GM23338 (cell line): ENCODE data around the gene ALMS1. TPM values are rescaled to one million over a fixed set of nuclear protein-coding genes. Genes with fewer than 3 reads are reported as not detected.

Experiments
- ATAC-seq: fragments of 200-7000 bp; cut with Tn5 transposase; 3 replicates; pipeline ENCODE4 v1.9.1; 2020
- DNase-seq: peaks from one replicate; pipeline ENCODE4 v3.0.0-alpha.2; 2015; ENCODE audit warnings: low spot score
- H2AFZ ChIP-seq: fragments of 200-600 bp; sonication (generic); 2 replicates; pipeline ENCODE4 v1.8.0; 2016; ENCODE audit warnings: antibody characterized with exemption, mild to moderate bottlenecking, moderate library complexity
- H3F3A ChIP-seq: fragments of 200-600 bp; sonication (generic); replicated peaks from 2 replicates; pipeline ENCODE4 v1.8.0; 2017; ENCODE audit warnings: antibody characterized with exemption, mixed run types, low read depth
- H3K27ac ChIP-seq: fragments of 200-600 bp; sonication (generic); 2 replicates; pipeline ENCODE4 v1.6.1; 2016; ENCODE audit warnings: low read depth
- H3K27me3 ChIP-seq: fragments of 200-600 bp; sonication (generic); 2 replicates; pipeline ENCODE4 v1.8.0; 2016; ENCODE audit warnings: mild to moderate bottlenecking, mixed run types, moderate library complexity; ENCODE audit not compliant: insufficient read depth
- H3K36me3 ChIP-seq: fragments of 200-600 bp; sonication (generic); 2 replicates; pipeline ENCODE4 v1.8.0; 2016; ENCODE audit warnings: mild to moderate bottlenecking; ENCODE audit not compliant: insufficient read depth
- H3K4me1 ChIP-seq: fragments of 200-600 bp; sonication (generic); 2 replicates; pipeline ENCODE4 v1.8.0; 2016; ENCODE audit warnings: mild to moderate bottlenecking, moderate library complexity; ENCODE audit not compliant: insufficient read depth
- H3K4me2 ChIP-seq: fragments of 200-600 bp; sonication (generic); 2 replicates; pipeline ENCODE4 v1.7.1; 2017; ENCODE audit warnings: mixed run types
- H3K4me3 ChIP-seq: fragments of 200-600 bp; sonication (generic); 2 replicates; pipeline ENCODE4 v1.6.1; 2016; ENCODE audit warnings: mixed run types
- H3K79me2 ChIP-seq: fragments of 200-600 bp; sonication (generic); replicated peaks from 2 replicates; pipeline ENCODE4 v1.8.0; 2017; ENCODE audit warnings: mild to moderate bottlenecking; ENCODE audit not compliant: insufficient read depth
- H3K9me2 ChIP-seq: fragments of 200-600 bp; sonication (generic); 2 replicates; pipeline ENCODE4 v1.8.0; 2017; ENCODE audit not compliant: insufficient read depth
- H4K20me1 ChIP-seq: fragments of 200-600 bp; sonication (generic); replicated peaks from 2 replicates; pipeline ENCODE4 v1.8.0; 2017; ENCODE audit warnings: mild to moderate bottlenecking; ENCODE audit not compliant: insufficient read depth
- H3K27ac Mint-ChIP-seq: 2 replicates; pipeline ENCODE4 v1.8.0; 2020; ENCODE audit warnings: inconsistent platforms, mild to moderate bottlenecking, moderate library complexity, mixed read lengths
- H3K27me3 Mint-ChIP-seq: 3 replicates; pipeline ENCODE4 v1.8.0; 2022; ENCODE audit warnings: low read depth, mild to moderate bottlenecking, moderate library complexity, mixed read lengths, inconsistent platforms; ENCODE audit not compliant: insufficient read depth, poor library complexity
- H3K36me3 Mint-ChIP-seq: 3 replicates; pipeline ENCODE4 v1.8.0; 2021; ENCODE audit warnings: low read depth, mild to moderate bottlenecking, inconsistent platforms, moderate library complexity, mixed read lengths
- H3K4me1 Mint-ChIP-seq: 3 replicates; pipeline ENCODE4 v1.8.0; 2020; ENCODE audit warnings: mild to moderate bottlenecking, inconsistent platforms, mixed read lengths
- H3K4me3 Mint-ChIP-seq: 3 replicates; pipeline ENCODE4 v1.8.0; 2021; ENCODE audit warnings: moderate library complexity, mild to moderate bottlenecking, inconsistent platforms, mixed read lengths
- H3K9me3 Mint-ChIP-seq: 3 replicates; pipeline ENCODE4 v1.8.0; 2020; ENCODE audit warnings: moderate library complexity, mild to moderate bottlenecking, inconsistent platforms, mixed read lengths
- CREB1 ChIP-seq: fragments of 250-450 bp; sonication (Bioruptor Pico); IDR thresholded peaks from 2 replicates; pipeline ENCODE4 v1.5.0; 2020; ENCODE audit warnings: low read depth, mild to moderate bottlenecking, moderate library complexity
- EZH2 ChIP-seq: fragments of 200-600 bp; sonication (generic); IDR thresholded peaks from one replicate; pipeline ENCODE4 v1.8.0; 2017; ENCODE audit warnings: antibody characterized with exemption, mild to moderate bottlenecking, low read depth; ENCODE audit not compliant: unreplicated experiment
- NANOG ChIP-seq: IDR thresholded peaks from 2 replicates; pipeline ENCODE4 v1.6.1; 2016; ENCODE audit warnings: antibody characterized with exemption, borderline replicate concordance
- POLR2AphosphoS5 ChIP-seq: IDR thresholded peaks from 2 replicates; pipeline ENCODE4 v1.6.1; 2016; ENCODE audit warnings: antibody characterized with exemption, low read depth
- STAT1 ChIP-seq: IDR thresholded peaks from one replicate; pipeline ENCODE4 v1.6.1; 2016; ENCODE audit warnings: antibody characterized with exemption; ENCODE audit not compliant: unreplicated experiment
- ZNF331 ChIP-seq: fragments of 250-450 bp; sonication (Bioruptor Pico); IDR thresholded peaks from 2 replicates; pipeline ENCODE4 v1.5.0; 2020; ENCODE audit warnings: low read depth, mild to moderate bottlenecking, moderate library complexity
- polyA plus RNA-seq: library from polyadenylated mRNA; unstranded; fragments of >200 nt; fragmentation: Nextera tagmentation; extraction: Ambion mirVana; gene quantifications from 2 replicates; pipeline ENCODE4 v1.2.1, GENCODE V29; 2016
- total RNA-seq: library from RNA; depleted of rRNA; stranded (reverse); fragments of >200 nt; shearing (Covaris generic); gene quantifications from 2 replicates; pipeline ENCODE4 v1.2.3, GENCODE V29; 2014
- TF ChIP-seq, protein P1 (sequence below): fragments of 250-450 bp; sonication (Bioruptor Pico); IDR thresholded peaks from 2 replicates; pipeline ENCODE4 v1.5.0; 2020; ENCODE audit warnings: mild to moderate bottlenecking, moderate library complexity
- TF ChIP-seq, protein P2 (sequence below), 2 experiments: fragments of 200-600 bp in 1 of 2; sonication (generic) in 1 of 2; conservative IDR thresholded peaks; 2 replicates each; pipeline versions ENCODE4 v1.5.1 to v1.6.1; 2016 to 2017; ENCODE audit warnings: antibody characterized with exemption in 2 of 2, low read depth in 2 of 2, mild to moderate bottlenecking in 2 of 2, moderate library complexity in 1 of 2

ALMS1 gene
- total and polyA plus RNA-seq, 2 experiments from 2014 or later, result 38.8 to 65.7 TPM

DNA sequence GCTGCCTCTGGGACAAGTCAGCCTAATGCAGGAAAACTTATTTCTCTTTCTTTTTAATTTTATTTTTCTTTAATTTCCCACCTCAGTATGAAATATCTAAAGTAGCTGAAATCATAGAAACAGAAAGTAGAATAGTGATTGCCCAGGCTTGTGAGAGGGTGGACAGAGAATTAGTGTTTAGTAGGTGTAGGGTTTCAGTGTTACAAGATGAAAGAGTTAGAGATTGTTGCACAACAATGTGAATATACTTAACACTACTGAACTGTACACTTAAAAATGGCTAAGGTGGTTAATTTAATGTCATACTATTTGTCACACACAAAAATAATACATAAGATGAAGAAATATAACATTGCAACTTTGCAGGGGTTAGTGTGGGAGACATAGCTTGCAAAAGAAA lies 175.8 kb downstream of the ALMS1 start (continued):
- TF ChIP-seq, protein P1, sequence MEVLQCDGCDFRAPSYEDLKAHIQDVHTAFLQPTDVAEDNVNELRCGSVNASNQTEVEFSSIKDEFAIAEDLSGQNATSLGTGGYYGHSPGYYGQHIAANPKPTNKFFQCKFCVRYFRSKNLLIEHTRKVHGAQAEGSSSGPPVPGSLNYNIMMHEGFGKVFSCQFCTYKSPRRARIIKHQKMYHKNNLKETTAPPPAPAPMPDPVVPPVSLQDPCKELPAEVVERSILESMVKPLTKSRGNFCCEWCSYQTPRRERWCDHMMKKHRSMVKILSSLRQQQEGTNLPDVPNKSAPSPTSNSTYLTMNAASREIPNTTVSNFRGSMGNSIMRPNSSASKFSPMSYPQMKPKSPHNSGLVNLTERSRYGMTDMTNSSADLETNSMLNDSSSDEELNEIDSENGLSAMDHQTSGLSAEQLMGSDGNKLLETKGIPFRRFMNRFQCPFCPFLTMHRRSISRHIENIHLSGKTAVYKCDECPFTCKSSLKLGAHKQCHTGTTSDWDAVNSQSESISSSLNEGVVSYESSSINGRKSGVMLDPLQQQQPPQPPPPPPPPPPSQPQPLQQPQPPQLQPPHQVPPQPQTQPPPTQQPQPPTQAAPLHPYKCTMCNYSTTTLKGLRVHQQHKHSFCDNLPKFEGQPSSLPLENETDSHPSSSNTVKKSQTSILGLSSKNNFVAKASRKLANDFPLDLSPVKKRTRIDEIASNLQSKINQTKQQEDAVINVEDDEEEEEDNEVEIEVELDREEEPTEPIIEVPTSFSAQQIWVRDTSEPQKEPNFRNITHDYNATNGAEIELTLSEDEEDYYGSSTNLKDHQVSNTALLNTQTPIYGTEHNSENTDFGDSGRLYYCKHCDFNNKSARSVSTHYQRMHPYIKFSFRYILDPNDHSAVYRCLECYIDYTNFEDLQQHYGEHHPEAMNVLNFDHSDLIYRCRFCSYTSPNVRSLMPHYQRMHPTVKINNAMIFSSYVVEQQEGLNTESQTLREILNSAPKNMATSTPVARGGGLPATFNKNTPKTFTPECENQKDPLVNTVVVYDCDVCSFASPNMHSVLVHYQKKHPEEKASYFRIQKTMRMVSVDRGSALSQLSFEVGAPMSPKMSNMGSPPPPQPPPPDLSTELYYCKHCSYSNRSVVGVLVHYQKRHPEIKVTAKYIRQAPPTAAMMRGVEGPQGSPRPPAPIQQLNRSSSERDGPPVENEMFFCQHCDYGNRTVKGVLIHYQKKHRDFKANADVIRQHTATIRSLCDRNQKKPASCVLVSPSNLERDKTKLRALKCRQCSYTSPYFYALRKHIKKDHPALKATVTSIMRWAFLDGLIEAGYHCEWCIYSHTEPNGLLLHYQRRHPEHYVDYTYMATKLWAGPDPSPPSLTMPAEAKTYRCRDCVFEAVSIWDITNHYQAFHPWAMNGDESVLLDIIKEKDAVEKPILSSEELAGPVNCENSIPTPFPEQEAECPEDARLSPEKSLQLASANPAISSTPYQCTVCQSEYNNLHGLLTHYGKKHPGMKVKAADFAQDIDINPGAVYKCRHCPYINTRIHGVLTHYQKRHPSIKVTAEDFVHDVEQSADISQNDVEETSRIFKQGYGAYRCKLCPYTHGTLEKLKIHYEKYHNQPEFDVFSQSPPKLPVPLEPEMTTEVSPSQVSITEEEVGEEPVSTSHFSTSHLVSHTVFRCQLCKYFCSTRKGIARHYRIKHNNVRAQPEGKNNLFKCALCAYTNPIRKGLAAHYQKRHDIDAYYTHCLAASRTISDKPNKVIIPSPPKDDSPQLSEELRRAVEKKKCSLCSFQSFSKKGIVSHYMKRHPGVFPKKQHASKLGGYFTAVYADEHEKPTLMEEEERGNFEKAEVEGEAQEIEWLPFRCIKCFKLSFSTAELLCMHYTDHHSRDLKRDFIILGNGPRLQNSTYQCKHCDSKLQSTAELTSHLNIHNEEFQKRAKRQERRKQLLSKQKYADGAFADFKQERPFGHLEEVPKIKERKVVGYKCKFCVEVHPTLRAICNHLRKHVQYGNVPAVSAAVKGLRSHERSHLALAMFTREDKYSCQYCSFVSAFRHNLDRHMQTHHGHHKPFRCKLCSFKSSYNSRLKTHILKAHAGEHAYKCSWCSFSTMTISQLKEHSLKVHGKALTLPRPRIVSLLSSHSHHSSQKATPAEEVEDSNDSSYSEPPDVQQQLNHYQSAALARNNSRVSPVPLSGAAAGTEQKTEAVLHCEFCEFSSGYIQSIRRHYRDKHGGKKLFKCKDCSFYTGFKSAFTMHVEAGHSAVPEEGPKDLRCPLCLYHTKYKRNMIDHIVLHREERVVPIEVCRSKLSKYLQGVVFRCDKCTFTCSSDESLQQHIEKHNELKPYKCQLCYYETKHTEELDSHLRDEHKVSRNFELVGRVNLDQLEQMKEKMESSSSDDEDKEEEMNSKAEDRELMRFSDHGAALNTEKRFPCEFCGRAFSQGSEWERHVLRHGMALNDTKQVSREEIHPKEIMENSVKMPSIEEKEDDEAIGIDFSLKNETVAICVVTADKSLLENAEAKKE (CRISPR knock-in tag), result no peak
- no peak for TF ChIP-seq CREB1

DNA sequence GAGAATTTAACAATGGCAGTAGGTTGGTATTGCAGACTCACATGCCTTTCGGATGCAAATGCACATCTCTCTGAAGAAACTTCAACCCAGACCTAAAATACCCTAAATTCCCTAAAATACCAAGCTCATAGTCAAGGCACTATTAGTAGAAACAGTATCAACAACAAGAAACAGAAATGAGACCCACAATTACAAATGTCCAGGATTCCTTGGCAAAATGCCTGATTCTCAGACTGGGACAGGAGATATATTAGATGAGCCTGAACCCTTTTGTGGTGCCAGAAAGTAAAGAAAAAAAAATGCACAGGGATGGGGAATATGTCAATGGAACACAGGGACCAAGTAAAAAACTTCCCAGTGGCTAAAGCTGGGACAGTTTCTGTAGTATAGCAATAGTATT lies 179.3 kb downstream of the ALMS1 start:
- Histone ChIP-seq H3K79me2 (no peaks in the 10 kb centered on the region), H3K4me3 (no peak overlapping the region), H3K9me2 (no peaks in the 10 kb centered on the region), H3F3A (no peaks in the 10 kb centered on the region), H4K20me1 (no peaks in the 10 kb centered on the region), H3K36me3 (no peaks in the 10 kb centered on the region), H2AFZ (no peak overlapping the region), H3K27me3 (no peaks in the 10 kb centered on the region), H3K4me2 (no peak overlapping the region), H3K27ac (no peak overlapping the region), H3K4me1 (peaks cover 4% of the 10 kb centered on the region; the same call in 1 of the 2 replicates)
- no peak overlapping the region for H3K4me3 Mint-ChIP-seq
- no peak; the same call in 1 of the 3 replicates for ATAC-seq
- peaks cover 3% of the 10 kb centered on the region; the same call in 1 of the 3 replicates for H3K36me3 Mint-ChIP-seq
- H3K27me3 Mint-ChIP-seq, result no peaks in the 10 kb centered on the region
- peak; percentile 5 for DNase-seq
- peaks cover 14% of the 10 kb centered on the region for H3K4me1 Mint-ChIP-seq
- H3K27ac Mint-ChIP-seq, result peak overlapping the region; percentile 79
- no peaks in the 10 kb centered on the region for H3K9me3 Mint-ChIP-seq
- TF ChIP-seq, protein P2, sequence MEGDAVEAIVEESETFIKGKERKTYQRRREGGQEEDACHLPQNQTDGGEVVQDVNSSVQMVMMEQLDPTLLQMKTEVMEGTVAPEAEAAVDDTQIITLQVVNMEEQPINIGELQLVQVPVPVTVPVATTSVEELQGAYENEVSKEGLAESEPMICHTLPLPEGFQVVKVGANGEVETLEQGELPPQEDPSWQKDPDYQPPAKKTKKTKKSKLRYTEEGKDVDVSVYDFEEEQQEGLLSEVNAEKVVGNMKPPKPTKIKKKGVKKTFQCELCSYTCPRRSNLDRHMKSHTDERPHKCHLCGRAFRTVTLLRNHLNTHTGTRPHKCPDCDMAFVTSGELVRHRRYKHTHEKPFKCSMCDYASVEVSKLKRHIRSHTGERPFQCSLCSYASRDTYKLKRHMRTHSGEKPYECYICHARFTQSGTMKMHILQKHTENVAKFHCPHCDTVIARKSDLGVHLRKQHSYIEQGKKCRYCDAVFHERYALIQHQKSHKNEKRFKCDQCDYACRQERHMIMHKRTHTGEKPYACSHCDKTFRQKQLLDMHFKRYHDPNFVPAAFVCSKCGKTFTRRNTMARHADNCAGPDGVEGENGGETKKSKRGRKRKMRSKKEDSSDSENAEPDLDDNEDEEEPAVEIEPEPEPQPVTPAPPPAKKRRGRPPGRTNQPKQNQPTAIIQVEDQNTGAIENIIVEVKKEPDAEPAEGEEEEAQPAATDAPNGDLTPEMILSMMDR (conservative IDR thresholded peaks at IDR 0.05; ENCODE audit: low read depth in 2 of 2), result no peak
- TF ChIP-seq POLR2AphosphoS5, result no peak
- TF ChIP-seq STAT1, result no peak
- no peak for TF ChIP-seq CREB1
- TF ChIP-seq ZNF331 (CRISPR knock-in tag), result no peak
- TF ChIP-seq, protein P1 (CRISPR knock-in tag), result no peak
- TF ChIP-seq EZH2, result no peak
- TF ChIP-seq NANOG, result no peak
